Osteocyte (in vitro differentiated cells): ENCODE measurements around the gene RBM43. TPM values are rescaled to one million over a fixed set of nuclear protein-coding genes. Genes with fewer than 3 reads are reported as not detected.

Experiments
- DNase-seq: peaks from one replicate; pipeline ENCODE4 v3.0.0; 2021; ENCODE audit warnings: mixed read lengths; ENCODE audit not compliant: unreplicated experiment; ENCODE audit errors: extremely low spot score
- H3K27ac Mint-ChIP-seq: one replicate; pipeline ENCODE4 v1.8.0; 2021; ENCODE audit warnings: mild to moderate bottlenecking, mixed read lengths; ENCODE audit not compliant: unreplicated experiment
- H3K27me3 Mint-ChIP-seq: one replicate; pipeline ENCODE4 v1.8.0; 2021; ENCODE audit warnings: mixed read lengths; ENCODE audit not compliant: unreplicated experiment
- H3K36me3 Mint-ChIP-seq: one replicate; pipeline ENCODE4 v1.8.0; 2021; ENCODE audit warnings: mixed read lengths; ENCODE audit not compliant: unreplicated experiment
- H3K4me1 Mint-ChIP-seq: one replicate; pipeline ENCODE4 v1.8.0; 2021; ENCODE audit warnings: mixed read lengths; ENCODE audit not compliant: unreplicated experiment
- H3K4me3 Mint-ChIP-seq: one replicate; pipeline ENCODE4 v1.8.0; 2021; ENCODE audit warnings: mild to moderate bottlenecking, moderate library complexity, mixed read lengths; ENCODE audit not compliant: unreplicated experiment
- H3K9me3 Mint-ChIP-seq: one replicate; pipeline ENCODE4 v1.8.0; 2021; ENCODE audit warnings: mixed read lengths; ENCODE audit not compliant: unreplicated experiment
- CTCF ChIP-seq: fragments of 200-600 bp; sonication (generic); IDR thresholded peaks from 2 replicates; pipeline ENCODE4 v1.5.0; 2021; ENCODE audit warnings: antibody characterized with exemption, mild to moderate bottlenecking, moderate library complexity
- total RNA-seq: library from RNA; stranded (reverse); gene quantifications from 2 replicates; pipeline ENCODE4 v1.2.1, GENCODE V29; 2021

Gene RBM43
- total RNA-seq, 1 donor from 2014 or later: 5.0 TPM

- no peak overlapping the region for H3K4me3 Mint-ChIP-seq
- H3K27ac Mint-ChIP-seq: no peak overlapping the region
- no peaks in the 10 kb centered on the region for H3K36me3 Mint-ChIP-seq
- H3K4me1 Mint-ChIP-seq: no peaks in the 10 kb centered on the region
- no peak for DNase-seq
- no peak for TF ChIP-seq CTCF
- peaks cover 4% of the 10 kb centered on the region for H3K9me3 Mint-ChIP-seq
- H3K27me3 Mint-ChIP-seq: peaks cover 3% of the 10 kb centered on the region
Measured at GRCh38 chr2:151228847-151229512, 32.7 kb downstream of the RBM43 start.

GRCh38 chr2:151217343-151217742 is 44.3 kb downstream of the RBM43 start:
- Mint-ChIP-seq H3K27me3 (no peaks in the 10 kb centered on the region), H3K9me3 (no peaks in the 10 kb centered on the region), H3K4me3 (no peak overlapping the region), H3K4me1 (no peaks in the 10 kb centered on the region), H3K27ac (no peak overlapping the region), H3K36me3 (no peaks in the 10 kb centered on the region)
- TF ChIP-seq CTCF: no peak
- no peak for DNase-seq

- DNase-seq: no peak
- Mint-ChIP-seq H3K27ac (no peak overlapping the region), H3K9me3 (peaks cover under 1% of the 10 kb centered on the region), H3K4me3 (no peak overlapping the region), H3K4me1 (peaks cover 2% of the 10 kb centered on the region), H3K27me3 (no peaks in the 10 kb centered on the region), H3K36me3 (no peaks in the 10 kb centered on the region)
- TF ChIP-seq CTCF: no peak
Measured at GRCh38 chr2:151207100-151207499, 54.6 kb downstream of the RBM43 start.

GRCh38 chr2:151206446-151206968 is 55.2 kb downstream of the RBM43 start:
- H3K4me1 Mint-ChIP-seq: peaks cover 2% of the 10 kb centered on the region
- TF ChIP-seq CTCF: no peak
- H3K27me3 Mint-ChIP-seq: no peaks in the 10 kb centered on the region
- no peak for DNase-seq
- H3K4me3 Mint-ChIP-seq: no peak overlapping the region
- H3K9me3 Mint-ChIP-seq: peaks cover 6% of the 10 kb centered on the region
- no peaks in the 10 kb centered on the region for H3K36me3 Mint-ChIP-seq
- H3K27ac Mint-ChIP-seq: no peak overlapping the region

GRCh38 chr2:151205571-151205970 is 56.1 kb downstream of the RBM43 start:
- peaks cover 7% of the 10 kb centered on the region for H3K9me3 Mint-ChIP-seq
- DNase-seq: no peak
- H3K27ac Mint-ChIP-seq: no peak overlapping the region
- TF ChIP-seq CTCF: no peak
- no peaks in the 10 kb centered on the region for H3K36me3 Mint-ChIP-seq
- no peak overlapping the region for H3K4me3 Mint-ChIP-seq
- H3K4me1 Mint-ChIP-seq: peaks cover 2% of the 10 kb centered on the region
- H3K27me3 Mint-ChIP-seq: no peaks in the 10 kb centered on the region
